HG02973 (cell line): ENCODE results near the gene STK39.

Source experiments
- ATAC-seq: cut with Tn5 transposase; IDR thresholded peaks from one replicate; pipeline ENCODE4 v1.9.1; 2021; ENCODE audit warnings: moderate library complexity; ENCODE audit not compliant: unreplicated experiment

Gene STK39

GRCh38 chr2:167941604-167942003, 305.8 kb downstream of the STK39 start:
- ATAC-seq = no peak

GRCh38 chr2:167940734-167941507, 306.5 kb downstream of the STK39 start:
- no peak for ATAC-seq

- ATAC-seq = no peak
These were observed 307.1 kb downstream of the STK39 start for GRCh38 chr2:167940346-167940725.

- ATAC-seq = no peak
These were observed 307.7 kb downstream of the STK39 start for GRCh38 chr2:167939514-167940345.

GRCh38 chr2:167937403-167937802, 310.0 kb downstream of the STK39 start:
- ATAC-seq = no peak

GRCh38 chr2:167935803-167936110, 311.6 kb downstream of the STK39 start:
- no peak for ATAC-seq

GRCh38 chr2:167933097-167933814, 314.1 kb downstream of the STK39 start:
- no peak for ATAC-seq

GRCh38 chr2:167932123-167932693, 315.2 kb downstream of the STK39 start:
- ATAC-seq = no peak

GRCh38 chr2:167929484-167929883, 317.9 kb downstream of the STK39 start:
- no peak for ATAC-seq

GRCh38 chr2:167928434-167928833, 319.0 kb downstream of the STK39 start:
- ATAC-seq = no peak

GRCh38 chr2:167925758-167926157, 321.6 kb downstream of the STK39 start:
- ATAC-seq = no peak

GRCh38 chr2:167924556-167924955, 322.8 kb downstream of the STK39 start:
- ATAC-seq = no peak

GRCh38 chr2:167916756-167917155, 330.6 kb downstream of the STK39 start:
- ATAC-seq = no peak

- no peak for ATAC-seq
These were observed 332.4 kb downstream of the STK39 start for GRCh38 chr2:167914969-167915368.

- ATAC-seq = no peak
These were observed 338.6 kb downstream of the STK39 start for GRCh38 chr2:167908786-167909185.

GRCh38 chr2:167905668-167906067, 341.7 kb downstream of the STK39 start:
- no peak for ATAC-seq
